Lower lobe of right lung (tissue), 2 donors: ENCODE results near the gene CACTIN. TPM values are rescaled to one million over a fixed set of nuclear protein-coding genes. Genes with fewer than 3 reads are reported as not detected.

Experiments
- ATAC-seq, 2 donors: fragments of 200-7000 bp; cut with Tn5 transposase; one replicate each; pipeline ENCODE4 v1.9.1; 2020 to 2022; ENCODE audit warnings: mild to moderate bottlenecking in 2 of 2, moderate library complexity in 2 of 2
- DNase-seq: peaks from one replicate; pipeline ENCODE4 v3.0.0-alpha.2; 2020
- H3K27ac ChIP-seq: fragments of 200-600 bp; one replicate; pipeline ENCODE4 v1.8.0; 2022
- H3K27me3 ChIP-seq: fragments of 200-600 bp; one replicate; pipeline ENCODE4 v1.8.0; 2022; ENCODE audit warnings: low read depth
- H3K36me3 ChIP-seq: fragments of 200-600 bp; one replicate; pipeline ENCODE4 v1.8.0; 2022; ENCODE audit warnings: mild to moderate bottlenecking
- H3K4me1 ChIP-seq: fragments of 200-600 bp; one replicate; pipeline ENCODE4 v1.8.0; 2022
- H3K4me3 ChIP-seq: fragments of 200-600 bp; one replicate; pipeline ENCODE4 v1.8.0; 2022; ENCODE audit warnings: mild to moderate bottlenecking
- H3K9me3 ChIP-seq: fragments of 200-600 bp; one replicate; pipeline ENCODE4 v1.8.0; 2022
- intact Hi-C: fragments of 100-400 bp; cut with DNase I; formaldehyde crosslinking; loops from one replicate; pipeline ENCODE4 v1.11.0; 2022
- total RNA-seq: library from RNA; stranded (reverse); fragmentation: NEBNext Ultra II Directional; extraction: Animal tissue kit (Norgen Biotek cat#: 25700); gene quantifications from one replicate; pipeline ENCODE4 v1.2.1, GENCODE V29; 2021
- TF ChIP-seq, protein P1 (sequence below): fragments of 200-600 bp; IDR thresholded peaks from one replicate; pipeline ENCODE4 v1.8.0; 2022; ENCODE audit warnings: antibody characterized with exemption, mild to moderate bottlenecking
- donor health status: DM: no; HTN: yes; CAD: no; lungs with severe emphysema.

Gene CACTIN
- total RNA-seq, 1 donor from 2014 or later: 20.3 TPM

DNA sequence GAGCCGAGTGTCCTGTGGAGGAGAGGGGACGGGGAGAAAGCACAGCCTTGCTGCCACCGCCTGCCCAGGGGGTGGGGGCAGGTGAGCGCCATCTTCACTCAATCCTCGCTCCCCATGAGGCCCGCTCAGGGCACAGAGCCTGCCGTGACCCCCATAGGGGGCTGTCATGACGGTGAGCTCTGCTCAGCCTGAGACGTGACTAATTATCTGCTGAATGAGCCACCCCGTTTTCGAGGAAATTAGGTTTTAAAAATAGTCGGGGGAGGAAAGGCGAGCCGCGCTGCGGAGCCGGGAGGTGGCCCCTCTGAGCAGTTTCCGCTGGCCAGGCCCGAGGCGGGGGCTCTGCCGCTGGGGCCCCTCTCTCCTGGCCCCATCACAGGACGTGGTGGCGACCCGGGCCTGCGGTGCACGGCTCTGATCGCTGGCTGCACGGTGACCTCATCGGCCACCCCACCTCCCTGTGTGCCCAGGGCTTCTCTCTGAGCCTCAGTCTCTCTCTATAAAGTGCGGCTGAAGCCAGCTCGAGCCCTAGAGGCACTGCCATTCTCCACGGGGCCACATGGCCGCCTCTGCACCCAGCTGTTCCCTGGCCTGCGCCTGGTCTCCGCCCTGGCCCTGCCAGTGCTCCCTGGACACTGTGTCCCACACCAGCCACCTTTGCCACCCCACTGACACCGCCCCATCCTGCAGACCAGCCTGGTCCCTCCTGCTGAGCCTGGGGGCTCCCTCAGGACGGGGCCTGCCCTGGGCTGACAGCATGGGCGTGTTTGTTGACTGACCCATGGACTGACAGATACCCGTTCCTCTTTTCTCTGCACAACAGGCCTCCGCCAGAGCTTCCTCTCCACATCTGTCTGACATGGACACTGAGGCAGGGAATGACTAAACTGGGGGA is 45.3 kb upstream of the CACTIN start:
- peak; percentile 3 to 12 for ATAC-seq
- TF ChIP-seq, protein P1, sequence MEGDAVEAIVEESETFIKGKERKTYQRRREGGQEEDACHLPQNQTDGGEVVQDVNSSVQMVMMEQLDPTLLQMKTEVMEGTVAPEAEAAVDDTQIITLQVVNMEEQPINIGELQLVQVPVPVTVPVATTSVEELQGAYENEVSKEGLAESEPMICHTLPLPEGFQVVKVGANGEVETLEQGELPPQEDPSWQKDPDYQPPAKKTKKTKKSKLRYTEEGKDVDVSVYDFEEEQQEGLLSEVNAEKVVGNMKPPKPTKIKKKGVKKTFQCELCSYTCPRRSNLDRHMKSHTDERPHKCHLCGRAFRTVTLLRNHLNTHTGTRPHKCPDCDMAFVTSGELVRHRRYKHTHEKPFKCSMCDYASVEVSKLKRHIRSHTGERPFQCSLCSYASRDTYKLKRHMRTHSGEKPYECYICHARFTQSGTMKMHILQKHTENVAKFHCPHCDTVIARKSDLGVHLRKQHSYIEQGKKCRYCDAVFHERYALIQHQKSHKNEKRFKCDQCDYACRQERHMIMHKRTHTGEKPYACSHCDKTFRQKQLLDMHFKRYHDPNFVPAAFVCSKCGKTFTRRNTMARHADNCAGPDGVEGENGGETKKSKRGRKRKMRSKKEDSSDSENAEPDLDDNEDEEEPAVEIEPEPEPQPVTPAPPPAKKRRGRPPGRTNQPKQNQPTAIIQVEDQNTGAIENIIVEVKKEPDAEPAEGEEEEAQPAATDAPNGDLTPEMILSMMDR: no peak
- Histone ChIP-seq H3K4me3 (peak overlapping the region; percentile 36), H3K4me1 (peaks cover 31% of the 10 kb centered on the region), H3K36me3 (peaks cover 3% of the 10 kb centered on the region), H3K27me3 (no peaks in the 10 kb centered on the region), H3K27ac (peak overlapping the region; percentile 83), H3K9me3 (no peaks in the 10 kb centered on the region)
- DNase-seq: no peak
- intact Hi-C loops: no loop called here

DNA sequence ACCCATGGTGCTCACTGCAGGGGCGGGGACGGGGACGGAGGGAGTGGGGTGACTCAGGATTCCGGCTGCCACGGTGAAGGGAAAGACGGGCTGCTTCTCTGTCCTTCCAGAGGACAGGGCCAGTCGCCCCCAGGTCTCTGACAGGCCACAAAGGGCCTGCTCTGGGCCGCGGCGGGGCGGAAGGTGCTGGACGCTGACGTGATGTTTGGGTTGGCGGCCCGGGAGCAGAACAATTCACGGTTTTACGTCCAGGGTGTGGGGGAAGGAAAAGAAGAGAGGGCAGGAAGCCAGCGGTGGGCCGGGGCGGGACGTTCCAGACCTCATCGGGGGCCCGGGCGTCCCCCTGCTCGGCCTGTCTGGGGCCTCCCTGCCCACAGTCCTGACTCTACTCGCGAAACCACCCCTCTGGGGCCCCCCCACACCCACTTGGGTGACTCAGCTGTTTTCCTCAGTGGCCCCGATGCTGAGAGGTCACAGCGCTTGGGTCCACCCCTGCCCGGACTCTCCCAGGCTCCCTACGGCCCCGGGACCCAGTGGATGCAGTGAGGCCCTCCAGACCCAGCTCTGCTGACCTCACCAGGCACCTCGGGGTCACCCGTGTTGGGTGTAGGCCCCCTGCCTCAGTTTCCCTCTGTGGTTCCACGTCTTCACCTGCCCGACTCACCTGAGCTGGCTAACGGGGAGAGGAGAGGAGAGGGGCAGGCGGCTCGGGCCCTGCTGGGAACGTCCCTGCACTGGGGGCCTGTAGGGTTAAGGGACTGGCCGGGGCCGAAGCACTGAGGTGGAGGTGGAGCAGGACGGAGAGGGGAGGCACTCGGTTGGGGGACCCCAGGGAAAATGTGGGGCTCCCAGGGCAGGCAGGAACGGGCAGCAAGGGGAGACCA is 44.4 kb upstream of the CACTIN start:
- Histone ChIP-seq H3K27ac (peak overlapping the region; percentile 83), H3K36me3 (peaks cover 7% of the 10 kb centered on the region), H3K9me3 (no peaks in the 10 kb centered on the region), H3K4me3 (peak overlapping the region; percentile 36), H3K27me3 (no peaks in the 10 kb centered on the region), H3K4me1 (peaks cover 34% of the 10 kb centered on the region)
- DNase-seq (peak; percentile 69), ATAC-seq (peak; percentile 60 to 63)
- TF ChIP-seq, protein P1: no peak
- intact Hi-C loops: no loop called here

DNA sequence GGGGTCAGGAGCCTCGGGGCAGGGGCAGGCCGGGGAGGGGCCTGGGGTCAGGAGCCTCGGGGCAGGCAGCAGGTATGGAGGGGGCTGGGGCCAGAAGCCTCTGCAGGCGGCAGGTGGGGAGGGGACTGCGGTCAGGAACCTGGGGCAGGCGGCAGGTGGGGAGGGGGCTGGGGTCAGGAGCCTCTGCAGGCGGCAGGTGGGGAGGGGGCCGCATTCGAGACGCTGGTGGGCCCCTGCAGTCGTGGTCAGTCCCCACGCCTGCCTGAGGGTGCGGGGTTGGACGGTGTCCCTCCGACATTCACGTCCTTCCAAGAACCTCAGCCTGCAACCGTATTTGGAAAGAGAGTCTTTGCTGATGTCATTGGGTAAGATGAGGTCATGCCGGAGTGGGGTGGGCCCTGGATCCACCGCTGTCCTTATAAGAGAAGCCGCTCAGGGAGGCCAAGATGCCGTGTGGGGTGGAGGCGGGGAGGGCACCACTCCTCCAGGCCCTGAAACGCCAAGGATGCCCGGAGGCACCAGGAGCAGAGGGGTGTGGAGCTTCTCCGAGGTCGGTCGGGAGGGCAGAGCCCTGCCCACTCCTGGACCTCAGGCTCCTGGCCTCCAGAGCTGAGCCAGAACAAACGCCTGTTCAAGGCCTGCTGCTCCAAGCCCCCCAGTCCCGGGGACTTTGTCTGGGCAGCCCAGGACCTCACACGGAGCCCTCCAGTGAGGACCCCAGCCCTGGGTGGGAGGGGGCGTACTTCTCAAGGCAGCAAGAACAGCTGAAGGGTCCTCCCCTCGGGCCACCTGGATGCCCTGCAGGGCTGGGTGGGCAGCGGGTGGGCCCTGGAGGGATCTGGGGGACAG is 43.6 kb upstream of the CACTIN start:
- no peaks in the 10 kb centered on the region for H3K27me3 ChIP-seq
- H3K4me3 ChIP-seq: peak overlapping the region; percentile 36
- ATAC-seq (peak; percentile 18 to 31), DNase-seq (no peak)
- H3K9me3 ChIP-seq: no peaks in the 10 kb centered on the region
- H3K27ac ChIP-seq: peak overlapping the region; percentile 83
- H3K4me1 ChIP-seq: peaks cover 37% of the 10 kb centered on the region
- peaks cover 10% of the 10 kb centered on the region for H3K36me3 ChIP-seq
- intact Hi-C loops: no loop called here
- TF ChIP-seq, protein P1: no peak

DNA sequence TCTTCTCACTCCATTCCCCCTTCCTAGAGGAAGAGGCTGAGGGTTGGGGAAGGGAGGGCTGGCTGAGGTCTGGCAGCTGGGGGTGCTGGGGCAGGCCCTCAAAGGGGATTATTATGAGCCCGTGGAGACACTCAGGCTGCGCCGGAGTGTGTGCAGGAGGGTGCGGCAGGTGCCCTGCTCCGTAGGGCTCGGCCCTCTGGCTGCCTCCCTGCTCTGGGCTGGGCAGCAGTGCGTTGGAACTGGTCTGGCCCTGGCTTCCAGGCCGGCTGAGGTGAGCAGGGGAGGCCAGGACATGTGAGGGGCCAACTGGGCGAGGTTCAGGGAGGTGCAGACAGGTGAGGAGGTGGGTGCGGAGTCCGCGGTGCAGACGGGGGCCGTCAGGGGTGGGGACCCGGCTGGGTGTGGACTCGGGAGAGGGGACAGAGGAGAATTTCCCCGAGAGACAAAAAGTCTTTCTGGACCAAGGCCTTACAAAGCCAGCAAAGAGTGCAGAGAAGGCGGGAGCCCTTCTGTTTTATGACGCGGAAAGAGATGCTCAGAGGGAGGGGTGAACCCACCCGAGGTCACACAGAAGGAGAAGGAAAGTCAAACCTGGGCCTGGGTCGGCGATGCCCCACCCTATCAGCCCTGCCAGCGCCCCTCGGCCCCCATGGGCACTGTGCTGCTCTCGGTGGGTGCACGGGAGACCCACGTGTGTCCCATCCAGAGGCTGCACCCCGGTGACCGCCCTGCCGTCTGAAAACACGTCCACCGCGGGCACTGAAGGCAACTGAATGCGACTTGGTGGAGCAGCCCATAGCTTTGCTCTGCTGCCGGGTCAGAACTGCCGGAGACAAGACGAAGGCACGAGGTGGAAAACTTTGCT is 42.7 kb upstream of the CACTIN start:
- no peak overlapping the region for H3K4me3 ChIP-seq
- TF ChIP-seq, protein P1: no peak
- ATAC-seq (no peak), DNase-seq (no peak)
- peaks cover 19% of the 10 kb centered on the region for H3K36me3 ChIP-seq
- H3K27ac ChIP-seq: peak overlapping the region; percentile 83
- intact Hi-C loops: no loop called here
- no peaks in the 10 kb centered on the region for H3K27me3 ChIP-seq
- H3K9me3 ChIP-seq: no peaks in the 10 kb centered on the region
- H3K4me1 ChIP-seq: peaks cover 37% of the 10 kb centered on the region
